ENCODE measurements around the gene AIM2. TPM values are rescaled to one million over a fixed set of nuclear protein-coding genes. Genes with fewer than 3 reads are reported as not detected.
A peak's percentile ranks its signal among the peaks of the same experiment; 100 is the strongest.

Gene AIM2
- total and polyA plus RNA-seq, 11 donors, result 0.04 to 2.4 (median 0.44) TPM; not detected in 4

- Histone ChIP-seq H3K9me3 (no peaks in the 10 kb centered on the region), H3K27ac (no peak overlapping the region), H3K36me3 (no peaks in the 10 kb centered on the region), H3K27me3 (peaks cover 0 to 8% (median 0%) of the 10 kb centered on the region in 9 donors), H3K4me3 (no peak overlapping the region), H3K4me1 (peaks cover 0 to 7% (median 0%) of the 10 kb centered on the region in 12 donors)
- TF ChIP-seq CTCF (IDR thresholded peaks at IDR 0.05), result no peak
- no peak for TF ChIP-seq POLR2A (IDR thresholded peaks at IDR 0.05)
- 59 to 78% (median 72%) methylated on average over 1 of the region's 1 CpG for WGBS, 4 donors
- intact Hi-C loops (cut with DNase I), result no loop called here
- DNase-seq (no peak), ATAC-seq (no peak)
Measured at GRCh38 chr1:159100589-159100988, 24.0 kb upstream of the AIM2 start.

DNA sequence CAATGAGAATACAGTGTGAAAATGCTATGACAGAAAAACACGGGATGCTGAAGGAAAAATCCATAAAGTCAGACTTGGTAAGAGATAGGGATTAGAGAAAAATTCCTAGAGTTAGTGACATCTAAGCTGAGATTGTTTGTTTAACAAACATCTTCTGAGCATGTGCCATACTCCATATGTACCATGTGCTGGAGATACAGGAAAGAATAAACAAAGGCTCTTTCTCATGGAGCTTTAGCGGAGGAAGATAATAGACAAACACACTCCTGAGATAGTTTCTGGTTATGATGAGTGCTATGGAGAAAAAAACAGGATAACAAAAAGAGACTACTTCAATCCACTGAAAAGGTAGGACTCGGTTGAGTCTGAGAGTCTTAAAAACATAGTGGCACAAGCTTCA lies 22.0 kb upstream of the AIM2 start:
- H3K9me3 ChIP-seq, result no peaks in the 10 kb centered on the region
- no peak overlapping the region for H3K4me3 ChIP-seq
- intact Hi-C loops (cut with DNase I), result no loop called here
- no peak for ATAC-seq
- no peak for DNase-seq
- TF ChIP-seq POLR2A (IDR thresholded peaks at IDR 0.05) (no peak), CTCF (IDR thresholded peaks at IDR 0.05) (no peak)
- H3K36me3 ChIP-seq, result no peaks in the 10 kb centered on the region
- peaks cover 0 to 6% (median 0%) of the 10 kb centered on the region in 9 donors for H3K27me3 ChIP-seq
- peaks cover 0 to 5% (median 0%) of the 10 kb centered on the region in 12 donors for H3K4me1 ChIP-seq
- WGBS, 4 donors, result 66 to 79% (median 71%) methylated on average over 3 of the region's 3 CpGs
- no peak overlapping the region for H3K27ac ChIP-seq

DNA sequence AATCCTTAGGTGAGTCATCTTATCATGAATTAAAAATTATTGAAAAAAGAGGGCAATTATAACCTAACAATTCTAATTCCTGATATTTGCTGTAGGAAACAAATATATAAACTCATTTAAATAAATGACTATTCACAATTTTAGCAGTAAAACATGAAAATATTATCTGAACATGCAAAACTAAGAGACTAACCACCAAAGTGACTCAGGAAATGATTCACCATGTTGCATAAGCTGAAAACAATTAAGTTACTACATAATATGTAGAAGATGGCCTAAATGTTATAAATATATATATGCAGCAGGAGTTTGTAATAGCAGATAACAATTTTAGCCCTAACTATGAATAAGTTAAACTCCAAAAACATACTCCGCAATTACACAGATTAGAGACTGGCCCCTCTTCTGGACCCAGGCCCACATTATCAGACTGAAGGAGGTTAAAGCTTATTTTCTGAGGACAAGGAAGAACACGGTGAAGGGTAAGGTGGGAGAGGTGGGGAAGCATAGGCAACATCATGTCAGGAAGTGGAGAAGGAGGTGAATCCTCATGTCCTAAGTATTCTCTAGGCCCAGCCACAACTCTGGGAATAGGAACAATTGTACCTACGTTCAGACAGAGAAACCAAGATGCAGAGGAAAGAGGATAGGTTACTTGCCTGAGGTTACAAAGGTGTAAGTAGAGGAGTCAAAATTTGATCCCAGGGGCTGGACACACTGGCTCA lies 15.6 kb upstream of the AIM2 start:
- no peak for ATAC-seq
- H3K36me3 ChIP-seq, result no peaks in the 10 kb centered on the region
- H3K27me3 ChIP-seq, result peaks cover 0 to 6% (median 0%) of the 10 kb centered on the region in 9 donors
- H3K4me1 ChIP-seq, result peaks cover 0 to 35% (median 0%) of the 10 kb centered on the region in 12 donors
- peak overlapping the region in 1 of 12 donors; percentile 62 for H3K27ac ChIP-seq
- 51 to 85% (median 56%) methylated on average over 3 of the region's 3 CpGs for WGBS, 4 donors
- intact Hi-C loops (cut with DNase I), result no loop called here
- DNase-seq, result no peak
- TF ChIP-seq CTCF (IDR thresholded peaks at IDR 0.05), result no peak
- TF ChIP-seq POLR2A (IDR thresholded peaks at IDR 0.05), result no peak
- no peaks in the 10 kb centered on the region for H3K9me3 ChIP-seq
- H3K4me3 ChIP-seq, result no peak overlapping the region

GRCh38 chr1:159091607-159092031 lies 15.1 kb upstream of the AIM2 start:
- Histone ChIP-seq H3K9me3 (no peaks in the 10 kb centered on the region), H3K27ac (peak overlapping the region in 1 of 12 donors; percentile 62), H3K36me3 (no peaks in the 10 kb centered on the region), H3K4me1 (peaks cover 0 to 35% (median 0%) of the 10 kb centered on the region in 12 donors), H3K27me3 (peaks cover 0 to 4% (median 0%) of the 10 kb centered on the region in 9 donors), H3K4me3 (no peak overlapping the region)
- DNase-seq (no peak), ATAC-seq (no peak)
- TF ChIP-seq CTCF (IDR thresholded peaks at IDR 0.05) (no peak), POLR2A (IDR thresholded peaks at IDR 0.05) (no peak)
- 85 to 95% (median 90%) methylated on average over 1 of the region's 1 CpG for WGBS, 4 donors
- intact Hi-C loops (cut with DNase I), result no loop called here
